ENCODE measurements around the gene AK3. TPM values are rescaled to one million over a fixed set of nuclear protein-coding genes. Genes with fewer than 3 reads are reported as not detected.

The AK3 gene
- total and polyA plus RNA-seq, 3 donors from 2014 or later: 18.3 to 24.1 (median 23.4) TPM

GRCh38 chr9:4706971-4707622 is 33.9 kb downstream of the AK3 start:
- DNase-seq: no peak
- H3K36me3 ChIP-seq (ENCODE audit: low read depth, missing control alignments): no peaks in the 10 kb centered on the region
- WGBS, 2 donors: 59 to 67% methylated on average over 4 of the region's 4 CpGs

GRCh38 chr9:4706021-4706420 is 35.0 kb downstream of the AK3 start:
- no peak for DNase-seq
- WGBS, 2 donors: 44 to 45% methylated on average over 2 of the region's 2 CpGs
- H3K27ac ChIP-seq: no peak overlapping the region
- H3K36me3 ChIP-seq (ENCODE audit: low read depth, missing control alignments): no peaks in the 10 kb centered on the region
- H3K27me3 ChIP-seq: no peaks in the 10 kb centered on the region
- intact Hi-C loops (cut with DNase I; ENCODE audit: low total_unique reads): no loop called here
- TF ChIP-seq POLR2A (IDR thresholded peaks at IDR 0.05): no peak
- TF ChIP-seq CTCF (IDR thresholded peaks at IDR 0.05): no peak
- no peak overlapping the region for H3K4me3 ChIP-seq
- no peaks in the 10 kb centered on the region for H3K9me3 ChIP-seq
- no peaks in the 10 kb centered on the region for H3K4me1 ChIP-seq

More at GRCh38 chr9:4706971-4707622, 33.9 kb downstream of the AK3 start:
- Histone ChIP-seq H3K4me3 (no peak overlapping the region), H3K27ac (no peak overlapping the region), H3K4me1 (no peaks in the 10 kb centered on the region), H3K9me3 (no peaks in the 10 kb centered on the region), H3K27me3 (no peaks in the 10 kb centered on the region)
- intact Hi-C loops (cut with DNase I; ENCODE audit: low total_unique reads): no loop called here
- TF ChIP-seq POLR2A (IDR thresholded peaks at IDR 0.05) (no peak), CTCF (IDR thresholded peaks at IDR 0.05) (no peak)

GRCh38 chr9:4704129-4704528 is 36.9 kb downstream of the AK3 start:
- no peaks in the 10 kb centered on the region for H3K9me3 ChIP-seq
- H3K36me3 ChIP-seq (ENCODE audit: low read depth, missing control alignments): no peaks in the 10 kb centered on the region
- intact Hi-C loops (cut with DNase I; ENCODE audit: low total_unique reads): no loop called here
- no peak overlapping the region for H3K4me3 ChIP-seq
- WGBS, 2 donors: 86 to 94% methylated on average over 2 of the region's 2 CpGs
- TF ChIP-seq POLR2A (IDR thresholded peaks at IDR 0.05) (no peak), CTCF (IDR thresholded peaks at IDR 0.05) (no peak)
- no peak overlapping the region for H3K27ac ChIP-seq
- H3K4me1 ChIP-seq: no peaks in the 10 kb centered on the region
- no peaks in the 10 kb centered on the region for H3K27me3 ChIP-seq
- no peak for DNase-seq

GRCh38 chr9:4701526-4701925 is 39.5 kb downstream of the AK3 start:
- no peak for TF ChIP-seq CTCF (IDR thresholded peaks at IDR 0.05)
- no peak for TF ChIP-seq POLR2A (IDR thresholded peaks at IDR 0.05)
- Histone ChIP-seq H3K36me3 (ENCODE audit: low read depth, missing control alignments) (no peaks in the 10 kb centered on the region), H3K27me3 (no peaks in the 10 kb centered on the region), H3K9me3 (no peaks in the 10 kb centered on the region), H3K27ac (no peak overlapping the region), H3K4me1 (no peaks in the 10 kb centered on the region), H3K4me3 (no peak overlapping the region)
- no peak for DNase-seq
- WGBS, 2 donors: 74% methylated on average over 1 of the region's 1 CpG
- intact Hi-C loops (cut with DNase I; ENCODE audit: low total_unique reads): no loop called here

DNA sequence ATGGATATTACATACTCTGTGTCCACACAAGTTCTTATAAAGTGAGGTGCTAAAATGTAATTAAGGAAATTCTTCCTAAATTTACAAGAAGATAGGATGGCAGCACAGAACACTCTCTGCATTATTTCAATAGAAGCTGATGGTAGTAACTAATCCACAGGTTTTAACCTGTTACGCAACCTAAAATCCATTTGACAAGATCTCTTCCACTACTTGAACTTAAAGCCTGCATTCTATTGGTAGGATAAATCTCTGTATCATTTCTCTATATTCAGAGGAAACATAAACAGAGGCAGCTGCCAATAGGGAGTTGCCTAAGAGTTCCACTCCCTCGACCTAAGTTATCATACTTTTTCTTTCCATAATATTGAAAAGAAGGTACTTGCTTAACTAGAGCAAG is 40.1 kb downstream of the AK3 start:
- Histone ChIP-seq H3K9me3 (no peaks in the 10 kb centered on the region), H3K4me3 (no peak overlapping the region), H3K36me3 (ENCODE audit: low read depth, missing control alignments) (no peaks in the 10 kb centered on the region), H3K4me1 (no peaks in the 10 kb centered on the region), H3K27me3 (no peaks in the 10 kb centered on the region), H3K27ac (no peak overlapping the region)
- TF ChIP-seq CTCF (IDR thresholded peaks at IDR 0.05) (no peak), POLR2A (IDR thresholded peaks at IDR 0.05) (no peak)
- WGBS, 2 donors: 71 to 87% methylated on average over 2 of the region's 2 CpGs
- intact Hi-C loops (cut with DNase I; ENCODE audit: low total_unique reads): no loop called here
- no peak for DNase-seq
